GM12801 (cell line): ENCODE results near the gene PGGT1B.

ENCODE experiments used
- CTCF ChIP-seq: IDR thresholded peaks from one replicate; pipeline ENCODE4 v1.5.1; 2011; ENCODE audit warnings: control low read depth; ENCODE audit not compliant: insufficient read length; ENCODE audit errors: extremely low read depth

The PGGT1B gene

GRCh38 chr5:115260248-115260647 lies 2.4 kb downstream of the PGGT1B start:
- no peak for TF ChIP-seq CTCF

GRCh38 chr5:115257981-115258380 lies 4.7 kb downstream of the PGGT1B start:
- no peak for TF ChIP-seq CTCF

GRCh38 chr5:115246361-115246991 lies 16.2 kb downstream of the PGGT1B start:
- TF ChIP-seq CTCF, result peak; percentile 24

- no peak for TF ChIP-seq CTCF
These were observed 19.3 kb downstream of the PGGT1B start for GRCh38 chr5:115243412-115243811.

- no peak for TF ChIP-seq CTCF
These were observed 20.6 kb downstream of the PGGT1B start for GRCh38 chr5:115241881-115242642.

- no peak for TF ChIP-seq CTCF
These were observed 25.6 kb downstream of the PGGT1B start for GRCh38 chr5:115237066-115237465.

- TF ChIP-seq CTCF, result no peak
These were observed 26.1 kb downstream of the PGGT1B start for GRCh38 chr5:115236599-115236998.
